Mesodermal cell (in vitro differentiated cells): ENCODE data around the gene TLE1.

Source experiments
- H3K27ac ChIP-seq: 2 replicates; pipeline ENCODE4 v1.7.0; 2013; ENCODE audit warnings: mild to moderate bottlenecking, low read depth, low read length, moderate library complexity; ENCODE audit not compliant: severe bottlenecking
- H3K36me3 ChIP-seq: 2 replicates; pipeline ENCODE4 v1.7.1; 2013; ENCODE audit warnings: mild to moderate bottlenecking, low read length, moderate library complexity; ENCODE audit not compliant: control insufficient read depth, insufficient read depth
- H3K4me1 ChIP-seq: one replicate; pipeline ENCODE4 v1.7.1; 2013; ENCODE audit warnings: mild to moderate bottlenecking, low read length; ENCODE audit not compliant: insufficient read depth, control insufficient read depth, poor library complexity, severe bottlenecking
- H3K4me3 ChIP-seq: 2 replicates; pipeline ENCODE4 v1.7.0; 2013; ENCODE audit warnings: low read length, control low read depth, mild to moderate bottlenecking; ENCODE audit not compliant: insufficient read depth, poor library complexity, severe bottlenecking; ENCODE audit errors: extremely low read depth
- H3K9me3 ChIP-seq: 2 replicates; pipeline ENCODE4 v1.7.1; 2013; ENCODE audit warnings: mild to moderate bottlenecking, low read length, moderate library complexity; ENCODE audit not compliant: control insufficient read depth
- WGBS, 2 experiments: methylation state at CpG; one replicate each; pipeline ENCODE4 v1.1.5; 2013; ENCODE audit warnings: missing lambda C conversion rate in 2 of 2; ENCODE audit not compliant: insufficient coverage in 2 of 2; 5-methylcytosine and 5-hydroxymethylcytosine counted together

TLE1 gene

DNA sequence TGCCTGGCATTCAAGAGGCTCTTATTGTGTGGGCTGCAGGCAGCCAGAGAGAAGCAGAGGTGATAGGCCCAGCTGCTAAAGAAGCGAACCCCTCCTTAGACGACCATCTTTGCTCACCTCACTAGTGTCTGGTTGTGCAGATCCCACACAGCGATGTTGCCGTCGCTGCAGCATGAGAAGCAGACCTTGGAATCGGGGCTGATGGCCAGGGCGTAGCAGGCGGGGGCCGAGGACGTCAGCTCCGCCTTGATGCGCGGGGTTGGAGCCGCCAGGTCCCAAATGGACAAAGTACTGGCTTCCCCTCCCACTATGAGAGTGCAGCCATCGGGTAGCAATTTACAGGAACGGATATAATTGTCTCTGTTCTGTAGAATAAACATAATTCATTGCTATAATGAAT lies 98.7 kb downstream of the TLE1 start:
- Histone ChIP-seq H3K27ac (no peak overlapping the region), H3K9me3 (no peaks in the 10 kb centered on the region), H3K36me3 (peaks cover 44% of the 10 kb centered on the region), H3K4me3 (no peak overlapping the region), H3K4me1 (peaks cover 6% of the 10 kb centered on the region)
- 96 to 100% methylated on average over 7 to 10 of the region's 16 CpGs for WGBS, 2 experiments

DNA sequence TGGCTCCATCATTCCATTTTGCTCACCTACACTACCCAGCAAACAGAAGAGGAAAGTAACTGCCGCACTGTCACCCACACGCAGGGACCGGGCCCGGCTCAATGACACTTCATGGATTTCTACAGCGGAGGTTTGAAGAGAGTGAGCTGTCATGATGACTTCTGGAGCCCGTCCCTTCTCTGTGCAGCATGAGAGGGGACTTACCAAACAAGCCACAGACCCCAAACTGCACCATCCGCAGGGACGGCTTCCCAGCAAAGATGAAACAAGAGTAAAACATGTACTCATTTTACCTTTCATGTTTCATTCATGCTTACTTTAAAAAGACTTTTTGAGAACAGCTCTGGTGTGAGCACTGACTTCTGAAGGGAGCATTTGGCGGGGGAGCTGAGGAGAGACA lies 99.5 kb downstream of the TLE1 start:
- no peak overlapping the region for H3K27ac ChIP-seq
- H3K36me3 ChIP-seq = peaks cover 49% of the 10 kb centered on the region
- peaks cover 6% of the 10 kb centered on the region for H3K4me1 ChIP-seq
- no peak overlapping the region for H3K4me3 ChIP-seq
- WGBS, 2 experiments = 88 to 100% methylated on average over 3 to 6 of the region's 9 CpGs
- no peaks in the 10 kb centered on the region for H3K9me3 ChIP-seq

DNA sequence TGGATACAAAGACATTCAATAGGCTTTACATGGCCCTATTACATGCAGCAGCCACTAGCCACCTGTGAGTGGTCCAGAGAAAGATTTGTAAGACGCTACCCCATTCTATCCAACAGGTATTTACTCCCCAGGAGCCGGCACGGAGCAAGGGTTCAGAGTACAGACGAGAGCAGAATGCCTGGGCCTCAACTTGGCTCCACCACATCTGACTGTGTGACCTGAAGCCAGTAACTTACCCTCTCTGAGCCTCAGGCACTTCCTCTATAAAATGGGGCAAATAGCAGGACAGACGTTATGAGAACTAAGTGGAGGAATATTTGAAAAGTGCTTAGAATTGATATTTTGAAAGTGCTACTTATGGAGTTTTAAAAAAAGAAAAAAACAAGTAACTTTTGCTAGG lies 100.0 kb downstream of the TLE1 start:
- Histone ChIP-seq H3K36me3 (peaks cover 47% of the 10 kb centered on the region), H3K4me3 (no peak overlapping the region), H3K27ac (no peak overlapping the region), H3K9me3 (no peaks in the 10 kb centered on the region), H3K4me1 (peaks cover 6% of the 10 kb centered on the region)
- WGBS, 2 experiments = 87 to 95% methylated on average over 2 to 3 of the region's 5 CpGs

DNA sequence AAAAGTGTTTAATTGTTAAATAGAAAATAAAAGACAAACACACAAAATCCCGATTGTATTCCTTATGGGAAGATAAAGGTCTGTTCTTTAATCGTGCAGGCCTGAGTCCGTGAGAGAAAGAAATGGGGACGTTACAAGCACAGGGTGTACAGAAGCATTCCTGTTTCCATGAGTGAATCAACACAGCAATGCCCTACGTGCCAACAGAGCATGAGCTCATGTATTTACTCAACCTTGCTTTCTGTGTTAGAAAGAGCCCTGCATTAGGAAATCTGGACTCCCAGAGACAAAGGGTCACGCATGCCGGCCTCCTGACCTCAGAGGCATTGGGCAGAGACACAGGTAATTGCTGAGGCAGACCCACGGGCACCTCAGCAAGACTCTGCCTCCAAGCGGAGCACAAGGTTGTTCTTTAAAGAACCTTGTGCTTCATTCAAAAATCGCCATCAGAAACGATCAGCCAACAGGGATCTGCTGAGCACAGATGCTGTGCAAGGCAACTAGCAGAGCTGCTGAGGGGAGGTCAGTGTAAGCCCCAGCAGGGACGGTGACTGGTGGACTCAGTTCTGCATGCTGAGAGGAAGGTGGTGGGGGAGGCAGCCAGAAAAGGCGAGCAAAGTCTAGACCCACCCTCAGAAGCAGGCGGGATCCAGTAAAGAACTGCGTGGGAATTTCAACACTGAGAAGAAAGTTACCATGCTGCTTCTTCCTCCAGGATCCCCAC lies 101.0 kb downstream of the TLE1 start:
- peaks cover 46% of the 10 kb centered on the region for H3K36me3 ChIP-seq
- H3K4me1 ChIP-seq = peaks cover 6% of the 10 kb centered on the region
- no peak overlapping the region for H3K27ac ChIP-seq
- H3K9me3 ChIP-seq = no peaks in the 10 kb centered on the region
- no peak overlapping the region for H3K4me3 ChIP-seq
- 81 to 95% methylated on average over 11 to 14 of the region's 15 CpGs for WGBS, 2 experiments

DNA sequence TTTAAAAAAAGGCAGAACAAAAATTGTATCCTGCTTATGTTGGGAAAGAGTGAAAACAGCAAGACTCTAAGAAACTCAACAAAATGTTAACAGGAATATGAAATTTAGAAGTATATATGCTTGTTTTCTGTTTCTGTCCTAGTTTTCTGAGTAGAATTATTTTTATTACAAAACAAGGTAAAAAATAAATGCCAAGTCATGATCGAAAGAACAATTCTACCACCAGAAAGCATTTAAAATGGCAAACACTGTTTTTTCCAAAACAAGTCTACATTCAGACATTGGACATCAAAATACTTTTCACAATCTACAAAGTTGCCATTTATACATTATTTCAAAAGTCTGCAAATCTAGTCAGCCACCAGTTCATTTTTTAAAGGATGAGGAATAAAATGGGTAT lies 102.6 kb downstream of the TLE1 start:
- Histone ChIP-seq H3K36me3 (peaks cover 35% of the 10 kb centered on the region), H3K4me3 (no peak overlapping the region), H3K4me1 (peaks cover 2% of the 10 kb centered on the region), H3K9me3 (no peaks in the 10 kb centered on the region), H3K27ac (no peak overlapping the region)
- 75% methylated on average over 1 of the region's 1 CpG; no CpG with 5 or more reads in 1 of the 2 experiments for WGBS, 2 experiments

DNA sequence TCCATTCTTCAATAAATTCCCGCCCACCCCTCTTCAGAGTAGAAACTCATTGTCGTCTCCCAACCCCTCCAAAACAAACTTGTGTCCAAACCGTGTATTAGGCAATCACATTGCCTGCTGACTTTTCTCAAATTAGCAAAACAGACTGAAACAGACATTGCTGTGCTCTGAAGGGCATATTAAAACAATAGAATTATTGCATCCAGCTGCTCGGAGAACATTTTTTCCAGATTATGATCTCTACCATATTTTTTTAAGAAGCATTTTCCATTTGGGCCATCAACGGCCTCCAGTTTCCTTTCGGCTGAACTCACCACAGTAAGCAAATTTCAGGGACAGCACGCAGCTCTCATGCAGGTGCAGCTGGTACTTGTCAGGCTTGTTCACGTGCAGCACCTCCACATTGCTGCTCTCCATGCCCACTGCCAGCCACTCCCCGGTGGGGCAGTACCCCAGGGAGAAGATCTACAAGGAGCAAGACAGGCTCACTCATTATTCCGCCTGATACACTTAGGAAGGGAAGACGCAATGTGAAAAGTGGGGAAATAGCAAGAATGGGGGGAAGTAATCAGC lies 104.1 kb downstream of the TLE1 start:
- Histone ChIP-seq H3K4me3 (no peak overlapping the region), H3K36me3 (peaks cover 40% of the 10 kb centered on the region), H3K4me1 (peaks cover 2% of the 10 kb centered on the region), H3K27ac (no peak overlapping the region), H3K9me3 (no peaks in the 10 kb centered on the region)
- WGBS, 2 experiments = 94% methylated on average over 10 of the region's 11 CpGs

DNA sequence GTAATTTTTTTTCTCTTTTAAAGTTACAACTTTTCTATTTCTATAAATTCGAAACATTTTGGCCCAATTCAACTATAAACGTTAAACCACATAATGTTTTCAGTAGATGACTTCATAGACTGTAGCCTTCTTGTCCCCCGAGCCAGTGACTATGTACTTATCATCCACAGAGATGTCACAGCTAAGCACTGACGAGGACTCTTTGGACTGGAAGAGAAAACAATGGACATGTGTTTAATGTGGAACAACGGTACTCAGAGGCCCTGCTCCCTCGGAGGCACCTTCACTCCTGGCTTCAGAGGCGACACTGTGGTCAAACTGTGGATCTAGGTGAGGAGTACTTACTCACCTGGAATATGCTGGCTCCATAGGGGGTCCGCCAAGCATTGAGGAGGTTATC lies 105.2 kb downstream of the TLE1 start:
- Histone ChIP-seq H3K27ac (no peak overlapping the region), H3K4me3 (no peak overlapping the region), H3K4me1 (peaks cover 2% of the 10 kb centered on the region), H3K9me3 (no peaks in the 10 kb centered on the region), H3K36me3 (peaks cover 29% of the 10 kb centered on the region)
- 94 to 100% methylated on average over 4 to 6 of the region's 8 CpGs for WGBS, 2 experiments

- Histone ChIP-seq H3K4me1 (no peaks in the 10 kb centered on the region), H3K9me3 (no peaks in the 10 kb centered on the region), H3K4me3 (no peak overlapping the region), H3K36me3 (peaks cover 26% of the 10 kb centered on the region), H3K27ac (no peak overlapping the region)
- 83% methylated on average over 1 of the region's 3 CpGs; no CpG with 5 or more reads in 1 of the 2 experiments for WGBS, 2 experiments
Measured at GRCh38 chr9:81581986-81582385, 107.4 kb downstream of the TLE1 start.

- no peak overlapping the region for H3K4me3 ChIP-seq
- 82 to 100% methylated on average over 4 of the region's 4 CpGs for WGBS, 2 experiments
- H3K27ac ChIP-seq = no peak overlapping the region
- H3K36me3 ChIP-seq = peaks cover 15% of the 10 kb centered on the region
- no peaks in the 10 kb centered on the region for H3K9me3 ChIP-seq
- peaks cover 5% of the 10 kb centered on the region for H3K4me1 ChIP-seq
Measured at GRCh38 chr9:81579381-81579780, 110.0 kb downstream of the TLE1 start.

GRCh38 chr9:81578606-81579005 lies 110.7 kb downstream of the TLE1 start:
- Histone ChIP-seq H3K4me1 (peaks cover 11% of the 10 kb centered on the region), H3K9me3 (no peaks in the 10 kb centered on the region), H3K36me3 (peaks cover 15% of the 10 kb centered on the region), H3K27ac (no peak overlapping the region), H3K4me3 (no peak overlapping the region)

DNA sequence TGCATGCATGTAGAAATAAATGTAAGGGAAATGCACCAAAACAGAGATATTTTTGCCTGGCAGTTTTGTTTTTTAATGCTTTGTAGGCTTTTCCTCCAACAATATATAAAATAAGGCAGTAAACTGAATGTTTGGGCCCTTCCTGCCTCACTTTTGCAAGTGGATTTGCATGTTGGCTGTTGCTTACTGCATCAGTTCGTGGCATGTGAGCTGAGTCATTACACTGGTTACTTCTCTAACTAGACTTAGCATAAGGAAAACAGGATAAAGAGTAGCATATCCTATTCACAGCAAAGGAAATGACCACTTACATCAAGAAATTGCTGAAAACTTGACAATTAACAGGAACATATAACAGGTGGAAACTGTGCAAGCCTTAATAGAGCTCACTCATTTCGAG lies 113.4 kb downstream of the TLE1 start:
- WGBS, 2 experiments = no CpG with 5 or more reads among the region's 2 CpGs
- H3K27ac ChIP-seq = no peak overlapping the region

More for the DNA sequence above, 113.4 kb downstream of the TLE1 start:
- H3K4me1 ChIP-seq = peaks cover 11% of the 10 kb centered on the region
- peaks cover 5% of the 10 kb centered on the region for H3K36me3 ChIP-seq
- H3K4me3 ChIP-seq = no peak overlapping the region
- no peaks in the 10 kb centered on the region for H3K9me3 ChIP-seq
